GM23248 (cell line): ENCODE results near the gene ECT2L. TPM values are rescaled to one million over a fixed set of nuclear protein-coding genes. Genes with fewer than 3 reads are reported as not detected.

Experiments
- DNase-seq: peaks from one replicate; pipeline ENCODE4 v3.0.0-alpha.2; 2015
- H2AFZ ChIP-seq: fragments of 200-600 bp; sonication (generic); 2 replicates; pipeline ENCODE4 v1.6.1; 2016; ENCODE audit warnings: antibody characterized with exemption
- H3F3A ChIP-seq: fragments of 200-600 bp; sonication (generic); 2 replicates; pipeline ENCODE4 v1.6.1; 2016; ENCODE audit warnings: mild to moderate bottlenecking, antibody characterized with exemption, mixed run types; ENCODE audit not compliant: insufficient read depth
- H3K27ac ChIP-seq: fragments of 200-600 bp; sonication (generic); 2 replicates; pipeline ENCODE4 v1.5.1; 2016; ENCODE audit warnings: mild to moderate bottlenecking
- H3K27me3 ChIP-seq: fragments of 200-600 bp; sonication (generic); replicated peaks from 2 replicates; pipeline ENCODE4 v1.6.1; 2016; ENCODE audit warnings: mild to moderate bottlenecking; ENCODE audit not compliant: insufficient read depth
- H3K36me3 ChIP-seq: fragments of 200-600 bp; sonication (generic); 2 replicates; pipeline ENCODE4 v1.6.1; 2016; ENCODE audit warnings: low read depth, mild to moderate bottlenecking
- H3K4me1 ChIP-seq: fragments of 200-600 bp; sonication (generic); 2 replicates; pipeline ENCODE4 v1.6.1; 2016; ENCODE audit warnings: mild to moderate bottlenecking; ENCODE audit not compliant: insufficient read depth
- H3K4me2 ChIP-seq: fragments of 200-600 bp; sonication (generic); one replicate; pipeline ENCODE4 v1.6.1; 2016; ENCODE audit warnings: mild to moderate bottlenecking; ENCODE audit not compliant: unreplicated experiment
- H3K4me3 ChIP-seq: fragments of 200-600 bp; sonication (generic); 2 replicates; pipeline ENCODE4 v1.5.1; 2016; ENCODE audit warnings: mild to moderate bottlenecking
- H3K79me2 ChIP-seq: fragments of 200-600 bp; sonication (generic); 2 replicates; pipeline ENCODE4 v1.6.1; 2016; ENCODE audit warnings: mild to moderate bottlenecking; ENCODE audit not compliant: insufficient read depth
- H3K9ac ChIP-seq: fragments of 200-600 bp; sonication (generic); 2 replicates; pipeline ENCODE4 v1.6.1; 2016; ENCODE audit warnings: mild to moderate bottlenecking
- H3K9me2 ChIP-seq: fragments of 200-600 bp; sonication (generic); 2 replicates; pipeline ENCODE4 v1.6.1; 2016; ENCODE audit warnings: mixed run types, mild to moderate bottlenecking, moderate library complexity; ENCODE audit not compliant: insufficient read depth
- H3K9me3 ChIP-seq: fragments of 200-600 bp; sonication (generic); one replicate; pipeline ENCODE4 v1.6.1; 2017; ENCODE audit warnings: low read depth
- H4K20me1 ChIP-seq: fragments of 200-600 bp; sonication (generic); 2 replicates; pipeline ENCODE4 v1.6.0; 2016; ENCODE audit not compliant: insufficient read depth
- EZH2 ChIP-seq: fragments of 200-600 bp; sonication (generic); IDR thresholded peaks from 2 replicates; pipeline ENCODE4 v1.6.1; 2018; ENCODE audit warnings: antibody characterized with exemption, mild to moderate bottlenecking; ENCODE audit not compliant: insufficient read depth, poor library complexity, severe bottlenecking
- EZH2phosphoT487 ChIP-seq: fragments of 200-600 bp; sonication (generic); IDR thresholded peaks from 2 replicates; pipeline ENCODE4 v1.6.1; 2018; ENCODE audit warnings: antibody characterized with exemption, moderate library complexity, mild to moderate bottlenecking, low read depth; ENCODE audit not compliant: insufficient read depth
- WGBS, 2 experiments: methylation state at CpG; one replicate each; pipeline ENCODE4 v1.1.6; 2015 to 2017; ENCODE audit warnings: low lambda C conversion rate in 2 of 2, low coverage in 1 of 2; ENCODE audit errors: missing lambda C conversion rate in 2 of 2; 5-methylcytosine and 5-hydroxymethylcytosine counted together
- in situ Hi-C: fragments of 300-500 bp; cut with MboI; formaldehyde crosslinking; loops from 2 replicates; pipeline ENCODE4 v1.15.0; 2020
- polyA plus RNA-seq: library from polyadenylated mRNA; unstranded; fragments of >200 nt; fragmentation: Nextera tagmentation; extraction: Ambion mirVana; gene quantifications from 2 replicates; pipeline ENCODE4 v1.2.1, GENCODE V29; 2016
- total RNA-seq: library from RNA; depleted of rRNA; stranded (reverse); fragments of >200 nt; shearing (Covaris generic); gene quantifications from 2 replicates; pipeline ENCODE4 v1.2.3, GENCODE V29; 2014

ECT2L gene
- total and polyA plus RNA-seq, 2 experiments from 2014 or later: not detected

GRCh38 chr6:138785980-138786379 is 9.9 kb upstream of the ECT2L start:
- Histone ChIP-seq H3K9me2 (no peaks in the 10 kb centered on the region), H3K36me3 (peaks cover 24% of the 10 kb centered on the region), H3K4me3 (no peak overlapping the region), H3K4me1 (no peaks in the 10 kb centered on the region), H3K27ac (no peak overlapping the region), H4K20me1 (no peaks in the 10 kb centered on the region), H3K9ac (no peak overlapping the region), H3K4me2 (no peak overlapping the region), H3F3A (no peaks in the 10 kb centered on the region), H3K9me3 (no peaks in the 10 kb centered on the region), H3K79me2 (no peaks in the 10 kb centered on the region), H2AFZ (no peak overlapping the region), H3K27me3 (no peaks in the 10 kb centered on the region)
- 78 to 85% methylated on average over 3 of the region's 3 CpGs for WGBS, 2 experiments
- in situ Hi-C loops: no loop called here
- no peak for DNase-seq
- no peak for TF ChIP-seq EZH2
- TF ChIP-seq EZH2phosphoT487: no peak

DNA sequence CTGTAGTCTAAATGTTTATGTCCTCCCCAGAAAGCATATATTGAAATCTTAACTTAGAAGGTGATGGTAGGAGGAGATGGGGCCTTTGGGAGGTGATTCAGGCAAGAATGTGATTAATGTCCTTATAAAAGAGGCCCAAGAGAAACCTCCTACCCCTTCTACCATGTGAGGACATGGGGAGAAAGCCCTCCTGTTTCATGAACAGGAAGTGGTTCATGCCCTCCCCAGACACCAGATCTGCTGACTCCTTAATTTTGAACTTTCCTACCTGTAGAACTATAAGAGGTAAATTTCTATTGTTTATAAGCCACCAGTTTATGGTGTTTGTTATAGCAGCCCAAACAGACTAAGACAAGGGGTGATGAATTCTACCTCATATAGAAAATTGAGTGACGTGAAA is 8.7 kb upstream of the ECT2L start:
- no peak for DNase-seq
- TF ChIP-seq EZH2: no peak
- TF ChIP-seq EZH2phosphoT487: no peak
- in situ Hi-C loops: no loop called here
- H2AFZ ChIP-seq: no peak overlapping the region
- no peak overlapping the region for H3K27ac ChIP-seq
- H3K4me1 ChIP-seq: no peaks in the 10 kb centered on the region
- no peak overlapping the region for H3K4me3 ChIP-seq
- H3K9ac ChIP-seq: no peak overlapping the region
- no peaks in the 10 kb centered on the region for H3K79me2 ChIP-seq
- no peak overlapping the region for H3K4me2 ChIP-seq
- H4K20me1 ChIP-seq: no peaks in the 10 kb centered on the region
- no peaks in the 10 kb centered on the region for H3K9me3 ChIP-seq
- 98 to 100% methylated on average over 1 of the region's 1 CpG for WGBS, 2 experiments
- H3F3A ChIP-seq: no peaks in the 10 kb centered on the region
- peaks cover 19% of the 10 kb centered on the region for H3K36me3 ChIP-seq
- H3K9me2 ChIP-seq: no peaks in the 10 kb centered on the region
- H3K27me3 ChIP-seq: no peaks in the 10 kb centered on the region

DNA sequence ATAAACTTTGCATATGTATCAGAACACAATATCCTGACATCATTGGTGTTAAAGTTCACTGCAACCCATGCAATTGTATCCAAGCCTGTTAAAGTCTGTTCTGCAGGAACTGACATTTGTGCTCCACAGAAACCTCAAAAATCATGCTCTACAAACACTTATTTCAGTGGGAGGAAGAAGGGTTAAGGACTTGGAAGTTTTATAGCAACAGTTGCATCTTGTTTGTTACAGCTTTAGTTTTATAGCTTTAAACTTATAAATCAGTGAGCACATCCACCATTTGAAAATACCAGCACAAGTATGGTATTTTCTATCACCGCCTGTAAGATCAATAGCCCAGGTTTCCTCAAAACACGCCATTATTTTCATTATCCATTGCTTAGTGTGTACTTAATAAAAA is 884 bp downstream of the ECT2L start:
- Histone ChIP-seq H3K79me2 (no peaks in the 10 kb centered on the region), H3K27me3 (no peaks in the 10 kb centered on the region), H3K36me3 (no peaks in the 10 kb centered on the region), H2AFZ (no peak overlapping the region), H3K4me2 (no peak overlapping the region), H3F3A (no peaks in the 10 kb centered on the region), H3K9me3 (no peaks in the 10 kb centered on the region), H3K9me2 (no peaks in the 10 kb centered on the region), H3K9ac (no peak overlapping the region), H3K4me3 (no peak overlapping the region), H4K20me1 (no peaks in the 10 kb centered on the region), H3K4me1 (no peaks in the 10 kb centered on the region), H3K27ac (no peak overlapping the region)
- TF ChIP-seq EZH2: no peak
- no peak for TF ChIP-seq EZH2phosphoT487
- DNase-seq: no peak
- WGBS, 2 experiments: 92 to 99% methylated on average over 2 of the region's 2 CpGs
- in situ Hi-C loops: no loop called here

GRCh38 chr6:138797806-138798446 is 2.0 kb downstream of the ECT2L start:
- Histone ChIP-seq H3K9me2 (no peaks in the 10 kb centered on the region), H3K4me1 (no peaks in the 10 kb centered on the region), H3K9ac (no peak overlapping the region), H2AFZ (no peak overlapping the region), H3K27ac (no peak overlapping the region), H3K36me3 (no peaks in the 10 kb centered on the region), H4K20me1 (no peaks in the 10 kb centered on the region), H3K9me3 (no peaks in the 10 kb centered on the region), H3K4me3 (no peak overlapping the region), H3K4me2 (no peak overlapping the region), H3F3A (no peaks in the 10 kb centered on the region), H3K79me2 (no peaks in the 10 kb centered on the region), H3K27me3 (no peaks in the 10 kb centered on the region)
- DNase-seq: no peak
- WGBS, 2 experiments: 79 to 83% methylated on average over 4 of the region's 4 CpGs
- TF ChIP-seq EZH2: no peak
- no peak for TF ChIP-seq EZH2phosphoT487
- in situ Hi-C loops: no loop called here
